Stimulated activated CD8-positive, alpha-beta memory T cell treated with anti-CD3 and anti-CD28 coated beads, Interleukin-4, amount 100 ng/mL, for 4 hours (primary cell): ENCODE data around the gene FHIT.
"Not testable (repeated sequence)": the region's sequence is repeated elsewhere in the genome, so short reads cannot be mapped to it uniquely, and the experiment has no call there.

Experiments used
- DNase-seq, 2 donors: peaks; one replicate each; pipeline ENCODE4 v3.0.0-alpha.2; 2020; ENCODE audit warnings: low read depth in 2 of 2, low spot score in 1 of 2

FHIT gene

GRCh38 chr3:61227799-61228198, 23.5 kb downstream of the FHIT start:
- DNase-seq, result no peak

GRCh38 chr3:61226166-61226686, 25.0 kb downstream of the FHIT start:
- DNase-seq, result no peak

- no peak for DNase-seq
Measured at GRCh38 chr3:61224823-61225222, 26.4 kb downstream of the FHIT start.

- no peak for DNase-seq
Measured at GRCh38 chr3:61223451-61223850, 27.8 kb downstream of the FHIT start.

GRCh38 chr3:61222467-61222866, 28.8 kb downstream of the FHIT start:
- DNase-seq, result no peak

GRCh38 chr3:61221759-61222362, 29.4 kb downstream of the FHIT start:
- DNase-seq, result no peak

GRCh38 chr3:61218504-61218903, 32.7 kb downstream of the FHIT start:
- DNase-seq, result no peak

GRCh38 chr3:61216171-61216570, 35.1 kb downstream of the FHIT start:
- DNase-seq, result not testable (repeated sequence)

GRCh38 chr3:61202086-61202485, 49.2 kb downstream of the FHIT start:
- no peak for DNase-seq

GRCh38 chr3:61201071-61201470, 50.2 kb downstream of the FHIT start:
- no peak for DNase-seq

- DNase-seq, result no peak
Measured at GRCh38 chr3:61200270-61200669, 51.0 kb downstream of the FHIT start.

- DNase-seq, result no peak
Measured at GRCh38 chr3:61199843-61200242, 51.4 kb downstream of the FHIT start.

GRCh38 chr3:61194892-61195538, 56.2 kb downstream of the FHIT start:
- DNase-seq, result no peak

- DNase-seq, result no peak
Measured at GRCh38 chr3:61192222-61192621, 59.0 kb downstream of the FHIT start.

- DNase-seq, result not testable (repeated sequence)
Measured at GRCh38 chr3:61190205-61190604, 61.0 kb downstream of the FHIT start.

- no peak for DNase-seq
Measured at GRCh38 chr3:61186030-61186429, 65.2 kb downstream of the FHIT start.

- no peak for DNase-seq
Measured at GRCh38 chr3:61184956-61185355, 66.3 kb downstream of the FHIT start.

- DNase-seq, result no peak
Measured at GRCh38 chr3:61182662-61183061, 68.6 kb downstream of the FHIT start.

- DNase-seq, result no peak
Measured at GRCh38 chr3:61181874-61182273, 69.4 kb downstream of the FHIT start.

- DNase-seq, result no peak
Measured at GRCh38 chr3:61180206-61180605, 71.0 kb downstream of the FHIT start.

GRCh38 chr3:61178167-61178566, 73.1 kb downstream of the FHIT start:
- DNase-seq, result no peak

GRCh38 chr3:61177450-61177849, 73.8 kb downstream of the FHIT start:
- no peak for DNase-seq

GRCh38 chr3:61173676-61174075, 77.6 kb downstream of the FHIT start:
- no peak for DNase-seq
